Colonic mucosa (tissue), 4 donors: ENCODE results near the gene PSD4. TPM values are rescaled to one million over a fixed set of nuclear protein-coding genes. Genes with fewer than 3 reads are reported as not detected.

Experiments used
- DNase-seq: peaks from one replicate; pipeline ENCODE4 v3.0.0-alpha.2; 2020
- H3K27ac ChIP-seq: fragments of 200-600 bp; one replicate; pipeline ENCODE4 v1.8.0; 2021
- H3K27me3 ChIP-seq: fragments of 200-600 bp; one replicate; pipeline ENCODE4 v1.8.0; 2021
- H3K36me3 ChIP-seq: fragments of 200-600 bp; one replicate; pipeline ENCODE4 v1.8.0; 2021
- H3K4me1 ChIP-seq: fragments of 200-600 bp; one replicate; pipeline ENCODE4 v1.8.0; 2021; ENCODE audit warnings: mild to moderate bottlenecking
- H3K4me3 ChIP-seq: fragments of 200-600 bp; one replicate; pipeline ENCODE4 v1.8.0; 2021
- H3K9ac ChIP-seq, 2 donors: one replicate each; pipeline ENCODE4 v1.7.0; 2013; ENCODE audit warnings: control low read depth in 2 of 2, low read depth in 2 of 2, low read length in 2 of 2
- H3K9me3 ChIP-seq: fragments of 200-600 bp; one replicate; pipeline ENCODE4 v1.8.0; 2021
- intact Hi-C: fragments of 100-400 bp; cut with DNase I; formaldehyde crosslinking; loops from one replicate; pipeline ENCODE4 v1.14.1; 2022
- total RNA-seq, 2 donors: library from RNA; stranded (reverse); fragmentation: NEBNext Ultra II Directional in 1 of 2; extraction: Animal tissue kit (Norgen Biotek cat#: 25700) in 1 of 2; gene quantifications; one replicate each; pipeline ENCODE4 v1.2.1, GENCODE V29; 2021
- TF ChIP-seq, protein P1 (sequence below): fragments of 200-600 bp; IDR thresholded peaks from one replicate; pipeline ENCODE4 v1.8.0; 2022; ENCODE audit warnings: antibody characterized with exemption, mild to moderate bottlenecking
- donor health status: healthy.
- donor health status: DM: no; HTN: no; CAD: no.
- donor health status: DM: no; HTN: no; CAD: no.

The PSD4 gene
- total RNA-seq, 2 donors from 2014 or later, result 36.5 to 50.6 TPM

GRCh38 chr2:113211226-113212105 is 37.7 kb downstream of the PSD4 start:
- Histone ChIP-seq H3K4me1 (no peaks in the 10 kb centered on the region), H3K27ac (peak overlapping the region; percentile 9), H3K4me3 (no peak overlapping the region), H3K9me3 (no peaks in the 10 kb centered on the region), H3K27me3 (no peaks in the 10 kb centered on the region), H3K9ac (peak overlapping the region in 1 of 2 donors; percentile 55), H3K36me3 (no peaks in the 10 kb centered on the region)
- intact Hi-C loops, result no loop called here
- TF ChIP-seq, protein P1, sequence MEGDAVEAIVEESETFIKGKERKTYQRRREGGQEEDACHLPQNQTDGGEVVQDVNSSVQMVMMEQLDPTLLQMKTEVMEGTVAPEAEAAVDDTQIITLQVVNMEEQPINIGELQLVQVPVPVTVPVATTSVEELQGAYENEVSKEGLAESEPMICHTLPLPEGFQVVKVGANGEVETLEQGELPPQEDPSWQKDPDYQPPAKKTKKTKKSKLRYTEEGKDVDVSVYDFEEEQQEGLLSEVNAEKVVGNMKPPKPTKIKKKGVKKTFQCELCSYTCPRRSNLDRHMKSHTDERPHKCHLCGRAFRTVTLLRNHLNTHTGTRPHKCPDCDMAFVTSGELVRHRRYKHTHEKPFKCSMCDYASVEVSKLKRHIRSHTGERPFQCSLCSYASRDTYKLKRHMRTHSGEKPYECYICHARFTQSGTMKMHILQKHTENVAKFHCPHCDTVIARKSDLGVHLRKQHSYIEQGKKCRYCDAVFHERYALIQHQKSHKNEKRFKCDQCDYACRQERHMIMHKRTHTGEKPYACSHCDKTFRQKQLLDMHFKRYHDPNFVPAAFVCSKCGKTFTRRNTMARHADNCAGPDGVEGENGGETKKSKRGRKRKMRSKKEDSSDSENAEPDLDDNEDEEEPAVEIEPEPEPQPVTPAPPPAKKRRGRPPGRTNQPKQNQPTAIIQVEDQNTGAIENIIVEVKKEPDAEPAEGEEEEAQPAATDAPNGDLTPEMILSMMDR, result no peak
- no peak for DNase-seq

GRCh38 chr2:113212245-113213060 is 38.7 kb downstream of the PSD4 start:
- Histone ChIP-seq H3K36me3 (no peaks in the 10 kb centered on the region), H3K4me3 (no peak overlapping the region), H3K4me1 (no peaks in the 10 kb centered on the region), H3K9me3 (no peaks in the 10 kb centered on the region), H3K27me3 (no peaks in the 10 kb centered on the region), H3K27ac (peak overlapping the region; percentile 9), H3K9ac (no peak overlapping the region)
- intact Hi-C loops, result no loop called here
- TF ChIP-seq, protein P1, result no peak
- DNase-seq, result no peak

GRCh38 chr2:113213061-113213930 is 39.5 kb downstream of the PSD4 start:
- no peak overlapping the region for H3K9ac ChIP-seq
- H3K27ac ChIP-seq, result no peak overlapping the region
- intact Hi-C loops, result no loop called here
- peaks cover 8% of the 10 kb centered on the region for H3K4me1 ChIP-seq
- DNase-seq, result no peak
- TF ChIP-seq, protein P1, result no peak
- no peak overlapping the region for H3K4me3 ChIP-seq
- H3K36me3 ChIP-seq, result no peaks in the 10 kb centered on the region
- H3K27me3 ChIP-seq, result no peaks in the 10 kb centered on the region
- no peaks in the 10 kb centered on the region for H3K9me3 ChIP-seq

DNA sequence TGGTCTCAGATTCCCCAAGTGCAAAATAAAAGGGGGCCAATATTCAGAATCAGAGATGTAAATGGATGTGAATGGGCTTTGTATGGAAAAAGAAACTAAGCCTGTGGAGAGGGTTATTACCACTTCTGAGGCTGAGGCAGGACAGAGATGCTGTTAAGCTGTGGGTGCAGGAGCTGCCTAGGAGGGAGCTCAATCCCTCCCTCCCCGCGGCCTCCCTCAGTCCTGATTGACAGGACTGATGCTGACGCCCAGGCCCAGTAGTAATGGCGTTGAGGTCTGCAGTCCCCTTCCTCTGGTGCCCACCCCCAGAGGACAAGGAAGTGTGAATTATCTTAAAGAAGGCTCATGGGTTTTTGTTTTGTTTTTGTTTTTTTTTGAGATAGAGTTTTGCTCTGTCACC is 40.4 kb downstream of the PSD4 start:
- H3K9me3 ChIP-seq, result no peaks in the 10 kb centered on the region
- no peak overlapping the region for H3K27ac ChIP-seq
- intact Hi-C loops, result no loop called here
- H3K4me1 ChIP-seq, result peaks cover 8% of the 10 kb centered on the region
- no peak overlapping the region for H3K4me3 ChIP-seq
- no peak overlapping the region for H3K9ac ChIP-seq
- no peaks in the 10 kb centered on the region for H3K36me3 ChIP-seq
- H3K27me3 ChIP-seq, result no peaks in the 10 kb centered on the region
- TF ChIP-seq, protein P1, result no peak
- no peak for DNase-seq

- no peaks in the 10 kb centered on the region for H3K27me3 ChIP-seq
- H3K36me3 ChIP-seq, result no peaks in the 10 kb centered on the region
- DNase-seq, result no peak
- H3K27ac ChIP-seq, result no peak overlapping the region
- H3K9me3 ChIP-seq, result no peaks in the 10 kb centered on the region
- peaks cover 8% of the 10 kb centered on the region for H3K4me1 ChIP-seq
- no peak overlapping the region for H3K9ac ChIP-seq
- TF ChIP-seq, protein P1, result no peak
- intact Hi-C loops, result no loop called here
- no peak overlapping the region for H3K4me3 ChIP-seq
Observed at GRCh38 chr2:113215056-113215455, 41.3 kb downstream of the PSD4 start.
